Retinal pigment epithelial cell (primary cell): Measurements from ENCODE around the gene SEC24D.
A peak's percentile ranks its signal among the peaks of the same experiment; 100 is the strongest.

Experiments used
- DNase-seq: peaks from one replicate; pipeline ENCODE4 v3.0.0-alpha.2; 2010; ENCODE audit warnings: low read depth
- H3K4me3 ChIP-seq: 2 replicates; pipeline ENCODE4 v1.5.1; 2011; ENCODE audit warnings: mild to moderate bottlenecking, low read length, control low read depth, moderate library complexity
- CTCF ChIP-seq: conservative IDR thresholded peaks from 2 replicates; pipeline ENCODE4 v1.5.1; 2011; ENCODE audit warnings: low read depth, low read length, control low read depth, inconsistent platforms

The SEC24D gene

DNA sequence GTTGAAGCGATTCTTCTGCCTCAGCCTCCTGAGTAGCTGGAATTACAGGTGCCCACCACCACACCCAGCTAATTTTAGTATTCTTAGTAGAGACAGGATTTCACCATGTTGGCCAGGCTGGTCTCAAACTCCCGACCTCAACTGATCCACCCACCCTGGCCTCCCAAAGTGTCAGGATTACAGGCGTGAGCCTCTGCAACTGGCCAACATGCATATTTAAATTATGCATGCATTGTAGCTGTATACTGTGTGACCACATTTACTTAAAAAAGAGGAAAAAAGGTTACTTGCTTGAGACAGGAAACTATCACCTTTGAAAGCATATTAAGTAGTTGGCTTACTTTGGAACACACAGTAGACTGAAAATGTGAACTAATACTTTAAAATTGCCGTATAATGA lies 121.2 kb downstream of the SEC24D start:
- H3K4me3 ChIP-seq, result no peak overlapping the region
- TF ChIP-seq CTCF, result no peak
- DNase-seq, result no peak

DNA sequence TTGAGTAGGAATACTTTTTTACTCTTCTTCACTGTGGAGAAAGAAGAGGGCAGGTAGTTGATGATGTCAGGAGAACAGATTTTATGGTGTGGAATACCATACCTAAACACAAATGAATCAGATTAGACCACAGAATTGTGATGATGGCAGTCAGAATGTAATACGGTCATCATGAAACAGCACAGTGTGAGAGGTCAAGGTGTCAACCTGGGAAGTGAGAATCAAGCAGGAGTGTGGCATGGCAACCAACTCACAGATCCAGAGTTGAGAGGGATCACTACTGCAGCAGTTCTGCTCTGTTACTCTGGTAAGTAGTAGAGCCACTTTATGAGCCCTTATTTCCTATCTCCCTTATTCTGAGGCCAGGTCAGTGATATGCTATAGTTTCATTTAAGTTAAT lies 123.1 kb downstream of the SEC24D start:
- no peak overlapping the region for H3K4me3 ChIP-seq
- no peak for DNase-seq
- TF ChIP-seq CTCF, result no peak

DNA sequence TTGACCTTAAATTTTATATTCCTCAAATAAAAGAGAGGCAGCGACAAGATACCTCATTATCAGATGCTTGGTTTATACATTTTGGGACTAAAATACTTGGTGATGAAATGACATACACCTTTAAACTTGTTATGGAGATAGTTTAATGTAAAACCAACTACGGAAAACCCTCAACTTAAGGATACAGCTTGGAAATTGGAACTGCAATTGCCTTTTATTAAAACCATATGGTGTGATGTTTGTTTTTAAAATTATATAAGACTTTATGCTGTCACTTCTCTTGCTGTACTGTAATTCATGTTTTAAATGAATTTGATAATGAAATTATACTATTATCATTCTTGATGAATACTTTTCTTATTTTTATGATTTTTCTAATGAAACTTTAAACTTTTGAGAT lies 124.9 kb downstream of the SEC24D start:
- TF ChIP-seq CTCF, result no peak
- no peak for DNase-seq
- H3K4me3 ChIP-seq, result no peak overlapping the region

GRCh38 chr4:118703118-118703517 lies 132.8 kb downstream of the SEC24D start:
- no peak overlapping the region for H3K4me3 ChIP-seq
- no peak for TF ChIP-seq CTCF
- no peak for DNase-seq

- peak; percentile 61 for DNase-seq
These were observed 150.8 kb downstream of the SEC24D start, which contains the start of gene METTL14 for GRCh38 chr4:118684873-118685811. METTL14 (plus strand) TSS chr4:118685392; CDS start chr4:118685535, 143 bp downstream.

DNA sequence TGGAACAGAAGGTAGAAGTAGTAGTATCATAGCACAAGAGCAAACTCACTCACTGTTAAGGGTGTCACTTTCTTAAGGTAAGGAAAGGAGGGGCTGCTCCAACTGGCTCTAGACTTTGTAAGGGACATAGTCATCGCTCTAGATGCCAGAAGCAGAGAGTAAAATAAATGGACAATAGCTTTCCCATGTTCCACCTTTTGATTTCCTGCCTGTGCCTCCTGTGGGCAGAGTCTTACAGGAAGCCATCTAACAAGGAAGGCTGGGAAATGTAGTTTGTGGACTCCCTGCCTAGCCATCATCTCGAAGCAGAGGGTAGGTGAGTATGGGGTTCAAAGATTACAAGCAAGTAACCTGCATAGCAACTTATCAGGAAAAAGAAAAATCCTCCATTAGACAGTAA lies 152.4 kb downstream of the SEC24D start:
- DNase-seq, result no peak
- TF ChIP-seq CTCF, result no peak
- H3K4me3 ChIP-seq, result no peak overlapping the region

More at GRCh38 chr4:118684873-118685811, 150.8 kb downstream of the SEC24D start, which contains the start of gene METTL14:
- no peak for TF ChIP-seq CTCF
- peak within 1 kb of the TSS; percentile 72 for H3K4me3 ChIP-seq

DNA sequence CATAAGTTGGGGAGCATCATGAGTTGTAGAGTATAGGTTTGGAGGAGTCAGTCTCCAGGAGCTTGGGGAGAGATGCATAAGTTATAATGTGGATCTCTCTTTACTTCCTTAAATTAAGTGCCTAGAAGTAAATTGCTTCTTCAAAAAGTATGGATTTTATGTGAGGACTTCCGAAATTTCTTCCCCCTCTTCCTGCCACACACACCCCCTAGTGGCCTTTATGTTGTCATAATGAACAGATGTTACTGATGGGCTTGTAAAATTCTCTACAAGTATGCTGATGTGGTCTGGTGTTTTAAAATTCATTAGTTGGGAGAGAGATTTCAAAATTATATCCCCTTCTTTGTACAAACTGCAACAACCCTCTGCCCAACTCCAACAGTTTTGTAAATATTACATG lies 153.0 kb downstream of the SEC24D start:
- no peak overlapping the region for H3K4me3 ChIP-seq
- no peak for DNase-seq
- peak; percentile 58 for TF ChIP-seq CTCF
